HG03045 (cell line): Measurements from ENCODE around the gene ZNF142.
A peak's percentile ranks its signal among the peaks of the same experiment; 100 is the strongest.
"Not testable (repeated sequence)": the region's sequence is repeated elsewhere in the genome, so short reads cannot be mapped to it uniquely, and the experiment has no call there.

Source experiments
- ATAC-seq: cut with Tn5 transposase; IDR thresholded peaks from one replicate; pipeline ENCODE4 v1.9.1; 2021; ENCODE audit warnings: mild to moderate bottlenecking, moderate library complexity; ENCODE audit not compliant: unreplicated experiment

Gene ZNF142

GRCh38 chr2:218659258-218659987 lies at the start of gene ZNF142, which contains the start of gene BCS1L:
Gene ZNF142 (minus strand): TSS chr2:218659623. CDS start chr2:218656429, 3,194 bp downstream.
Gene BCS1L (plus strand): TSS chr2:218659683. CDS start chr2:218660988, 1,305 bp downstream.
- peak; percentile 96 for ATAC-seq

DNA sequence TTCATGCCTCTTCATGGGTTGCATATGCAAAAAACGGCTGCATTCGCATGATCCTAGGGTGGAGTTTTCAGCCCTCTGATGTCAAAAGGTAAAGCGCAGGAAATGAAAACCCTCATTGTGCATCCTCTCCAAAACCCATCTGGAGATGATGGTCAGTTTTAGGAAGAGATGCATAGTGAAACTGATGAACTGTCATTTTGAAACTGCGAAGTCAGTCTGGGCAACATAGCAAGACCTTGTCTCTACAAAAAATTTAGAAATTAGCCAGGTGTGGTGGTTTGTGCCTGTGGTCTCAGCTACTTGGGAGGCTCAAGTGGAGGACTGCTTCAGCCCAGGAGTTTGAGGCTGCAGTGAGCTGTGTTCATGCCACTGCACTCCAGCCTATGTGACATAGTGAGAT lies 48.7 kb upstream of the ZNF142 start:
- ATAC-seq = no peak

- no peak for ATAC-seq
Observed at GRCh38 chr2:218703341-218703740, 43.9 kb upstream of the ZNF142 start.

GRCh38 chr2:218701806-218702205 lies 42.4 kb upstream of the ZNF142 start:
- ATAC-seq = no peak

GRCh38 chr2:218698885-218699284 lies 39.5 kb upstream of the ZNF142 start:
- no peak for ATAC-seq

DNA sequence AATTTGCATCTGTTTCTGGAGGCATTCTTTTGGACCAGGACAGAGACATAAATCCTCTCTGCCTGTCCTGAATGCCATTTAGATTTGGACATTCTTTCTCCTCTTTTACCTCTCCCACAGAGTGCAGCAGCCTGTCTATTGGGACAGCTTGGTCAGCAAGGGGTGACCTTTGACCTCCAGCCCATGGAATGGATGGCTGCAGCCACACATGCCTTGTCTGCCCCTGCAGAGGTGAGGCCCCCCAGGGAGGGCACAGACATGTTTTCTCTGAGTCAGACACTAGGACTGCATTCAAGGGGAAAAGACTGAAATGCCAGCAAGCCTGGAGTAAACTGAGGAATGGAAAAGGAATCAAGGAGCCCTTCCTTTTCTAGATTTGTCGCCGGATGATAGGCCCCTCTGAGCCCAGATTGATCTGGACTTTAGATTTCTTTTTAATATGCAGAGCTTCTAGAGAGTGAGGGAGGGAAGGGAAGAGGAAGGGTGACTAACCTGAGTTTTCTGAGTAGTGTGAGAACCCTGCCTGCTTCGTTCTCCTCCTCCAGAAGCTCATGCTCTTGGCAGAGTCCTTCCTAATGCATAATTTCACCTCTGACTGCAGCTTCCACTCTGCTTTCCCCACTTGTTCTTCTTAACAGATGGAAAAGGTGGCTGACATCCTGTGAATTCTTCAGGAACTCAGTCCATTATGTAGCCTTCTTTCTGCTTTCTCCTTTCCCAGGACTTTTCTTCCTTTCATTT lies 35.2 kb upstream of the ZNF142 start:
- ATAC-seq = no peak

GRCh38 chr2:218691234-218691633 lies 31.8 kb upstream of the ZNF142 start:
- ATAC-seq = no peak

DNA sequence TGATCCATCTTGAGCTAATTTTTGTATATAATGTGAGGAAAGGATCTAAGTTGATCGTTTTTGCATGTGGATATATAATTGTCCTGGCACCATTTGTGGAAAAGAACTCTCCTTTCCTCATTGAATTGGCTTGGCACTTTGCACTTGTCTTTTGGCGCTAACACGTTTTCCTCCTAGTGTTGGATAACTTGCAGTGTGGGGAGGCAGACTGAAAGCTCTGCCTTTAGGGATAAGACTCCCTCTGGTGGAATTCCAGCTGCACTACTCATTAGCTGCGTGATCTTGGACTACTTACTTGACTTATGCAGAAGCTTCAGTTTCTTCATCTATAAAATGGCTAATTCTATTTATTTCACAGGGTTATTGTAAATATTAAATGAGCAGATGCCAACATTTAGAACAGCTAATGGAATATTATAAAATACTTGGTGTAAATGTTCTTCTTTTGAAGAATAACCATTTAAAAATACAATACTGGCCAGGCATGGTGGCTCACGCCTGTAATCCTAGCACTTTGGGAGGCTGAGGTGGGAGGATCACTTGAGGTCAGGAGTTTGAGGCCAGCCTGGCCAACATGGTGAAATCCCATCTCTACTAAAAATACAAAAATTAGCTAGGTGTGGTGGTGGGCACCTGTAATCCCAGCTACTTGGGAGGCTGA lies 28.1 kb upstream of the ZNF142 start:
- ATAC-seq = not testable (repeated sequence)

DNA sequence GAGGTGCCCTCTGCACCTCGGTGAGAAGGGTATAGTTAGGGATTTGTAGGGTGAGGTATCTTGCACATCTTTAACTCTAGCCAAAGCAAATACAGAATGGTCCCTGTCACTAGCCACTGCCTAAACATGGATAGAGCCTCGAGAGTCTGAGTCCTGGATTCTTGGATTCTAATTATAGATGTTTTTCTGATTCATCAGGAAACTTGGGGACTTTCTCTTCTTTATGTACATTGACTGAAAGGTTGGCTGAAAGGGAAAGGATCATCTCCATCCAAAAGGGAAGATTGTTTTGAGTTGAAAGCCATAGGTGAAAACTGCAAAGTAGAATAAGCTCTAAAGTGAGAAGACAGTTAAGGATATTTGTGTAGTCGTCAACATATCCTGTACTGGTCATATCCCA lies 20.6 kb upstream of the ZNF142 start:
- no peak for ATAC-seq

GRCh38 chr2:218679119-218679518 lies 19.7 kb upstream of the ZNF142 start:
- no peak for ATAC-seq

DNA sequence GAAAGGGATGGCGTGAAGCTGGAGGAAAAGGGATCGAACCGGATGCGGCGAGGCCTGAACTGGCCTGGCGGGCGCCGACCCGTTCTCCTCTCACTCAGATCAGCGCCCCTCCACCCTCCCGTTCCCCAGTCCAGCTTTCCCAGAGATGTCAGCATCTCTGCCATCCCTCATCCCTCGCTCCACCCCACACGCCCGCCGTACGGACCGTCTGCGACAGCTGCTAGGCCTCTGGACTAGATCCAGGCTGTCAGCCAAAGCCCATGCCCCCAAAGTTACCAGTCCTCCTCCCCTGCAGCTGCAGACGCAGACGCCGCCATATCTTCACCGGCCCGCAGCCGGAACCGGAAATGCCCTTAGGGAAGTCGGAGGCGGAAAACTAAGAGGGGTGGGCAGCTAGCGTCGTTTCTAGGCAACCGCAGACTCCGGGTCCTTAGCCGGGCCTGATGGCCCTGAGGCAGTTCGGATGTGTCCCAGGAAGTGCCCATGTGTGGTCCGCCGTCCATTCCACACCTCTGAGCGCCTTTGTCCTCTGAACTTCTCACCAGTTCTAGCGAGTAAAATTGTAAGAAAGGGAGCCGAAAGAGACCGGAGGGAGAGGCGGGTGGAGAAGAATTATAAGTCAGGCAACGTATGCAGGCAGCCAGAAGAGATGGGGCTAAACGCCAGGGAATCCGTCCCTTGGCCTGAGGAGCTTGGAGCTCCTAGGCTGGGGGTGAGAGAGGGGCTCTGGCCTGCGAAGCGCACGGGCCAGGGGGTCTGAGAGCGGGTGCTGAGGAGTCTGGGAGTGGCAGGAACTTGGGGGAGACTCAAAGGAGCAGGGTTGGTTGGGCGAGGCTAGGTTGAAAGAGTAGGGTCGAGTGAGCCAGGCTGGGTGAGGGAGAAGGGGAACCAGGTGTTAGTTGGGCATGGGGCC lies 12.5 kb upstream of the ZNF142 start, which contains the start of the genes RNF25 and STK36:
Gene RNF25 (minus strand): TSS at position 349 of the 913 bp plus-strand sequence. CDS start 32 bp downstream, at position 317.
Gene STK36 (plus strand): TSS at position 433 of the 913 bp plus-strand sequence. CDS start 744 bp downstream, outside the sequence.
- ATAC-seq = peak; percentile 96

DNA sequence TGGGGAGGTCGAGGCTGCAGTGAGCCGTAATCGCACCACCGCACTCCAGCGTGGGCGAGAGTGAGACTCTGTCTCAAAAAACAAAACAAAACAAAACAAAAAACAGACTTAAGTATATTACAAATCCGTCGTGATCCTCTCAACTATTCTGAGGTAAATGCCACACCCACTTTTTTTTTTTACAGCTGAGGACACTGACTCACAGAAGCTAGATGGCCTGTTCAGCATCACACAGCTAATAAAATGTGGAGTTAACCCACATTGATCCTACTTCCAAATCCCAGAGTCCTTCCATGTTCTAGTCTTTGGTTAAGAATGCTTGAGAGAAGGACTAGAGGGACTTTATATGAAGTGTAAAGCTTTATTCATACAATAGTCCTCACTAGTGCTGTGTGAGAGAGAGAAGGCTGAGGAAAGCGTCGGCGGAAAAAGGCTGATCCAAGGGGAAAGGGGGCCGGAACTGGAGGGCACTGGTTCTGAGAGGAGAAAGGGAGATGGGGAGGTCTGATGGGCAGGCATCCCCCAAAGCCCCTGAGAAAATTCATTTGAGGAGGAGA lies 11.8 kb upstream of the ZNF142 start:
- peak; percentile 11 for ATAC-seq

DNA sequence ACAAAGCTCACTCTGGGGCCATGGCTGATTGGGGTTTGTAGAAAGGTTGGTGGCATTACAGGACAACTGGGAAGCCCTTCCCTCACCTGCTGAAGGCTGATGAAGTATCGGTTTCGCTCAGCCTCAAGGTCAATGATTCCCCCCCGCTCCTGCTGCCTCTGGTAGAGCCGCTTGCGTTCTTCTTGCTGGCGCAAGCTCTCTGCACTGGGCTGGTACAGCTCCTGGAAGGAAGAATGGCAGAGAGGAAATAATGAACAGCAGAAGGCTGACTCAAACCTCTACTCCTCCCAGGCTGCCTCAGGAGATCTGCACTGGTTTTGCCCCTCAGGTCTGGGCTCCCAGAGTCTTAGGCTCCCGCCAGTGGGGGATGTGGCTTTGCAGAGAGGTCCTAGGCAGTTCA lies 5.2 kb upstream of the ZNF142 start:
- ATAC-seq = no peak

- no peak for ATAC-seq
Observed at GRCh38 chr2:218663901-218664300, 4.5 kb upstream of the ZNF142 start.

DNA sequence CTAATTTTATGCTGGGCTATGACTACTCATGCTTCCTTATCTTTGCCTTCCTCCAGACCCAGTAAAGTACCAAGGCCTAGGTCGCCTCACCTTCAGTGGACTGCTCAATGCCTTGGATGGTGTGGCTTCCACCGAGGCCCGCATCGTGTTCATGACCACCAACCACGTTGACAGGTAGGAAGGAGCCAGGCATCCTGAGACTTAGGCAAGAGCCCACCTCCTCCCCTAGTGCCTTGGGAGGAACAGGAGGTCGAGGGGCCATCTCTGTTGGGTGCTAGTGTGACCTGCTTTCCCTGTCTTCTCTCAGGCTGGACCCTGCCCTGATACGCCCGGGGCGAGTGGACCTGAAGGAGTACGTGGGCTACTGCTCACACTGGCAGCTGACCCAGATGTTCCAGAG lies 3.4 kb upstream of the ZNF142 start:
- ATAC-seq = no peak

DNA sequence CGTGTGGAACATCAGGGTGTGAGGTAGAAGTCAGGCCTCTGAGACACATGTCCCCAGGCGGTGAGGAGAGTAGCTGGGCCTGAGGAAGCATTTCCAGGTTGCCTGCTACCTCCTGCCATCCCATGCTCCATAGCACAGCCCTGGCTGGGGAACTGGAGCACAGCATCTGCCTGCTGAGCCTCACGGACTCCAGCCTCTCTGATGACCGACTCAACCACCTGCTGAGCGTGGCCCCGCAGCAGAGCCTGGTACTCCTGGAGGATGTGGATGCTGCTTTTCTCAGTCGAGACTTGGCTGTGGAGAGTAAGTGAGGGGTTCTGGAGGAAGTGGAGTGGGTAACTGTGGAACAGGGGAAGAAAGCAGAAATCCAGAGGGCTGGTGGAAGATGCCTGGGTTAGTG lies 3.0 kb upstream of the ZNF142 start:
- no peak for ATAC-seq

DNA sequence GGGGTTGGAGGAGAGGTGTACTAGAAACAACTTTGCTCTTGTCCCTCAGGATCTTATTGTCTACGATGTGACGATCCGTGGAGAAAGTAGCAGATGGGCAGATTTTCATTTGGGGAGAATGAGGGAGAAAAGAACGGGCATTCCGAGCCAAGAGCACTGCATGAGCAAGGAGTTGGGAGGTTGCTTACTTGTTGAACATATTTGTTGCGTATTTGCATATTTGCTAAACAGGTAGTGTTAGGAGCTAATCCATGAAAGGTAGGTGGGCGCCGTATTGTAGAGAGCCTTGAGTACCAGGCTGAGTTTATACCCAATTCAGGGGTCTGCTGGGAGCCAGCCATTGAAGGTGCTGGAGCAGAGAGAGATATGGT lies 550 bp upstream of the ZNF142 start:
- no peak for ATAC-seq

- ATAC-seq = peak; percentile 32
Observed at GRCh38 chr2:218658671-218659257, 659 bp downstream of the ZNF142 start.

DNA sequence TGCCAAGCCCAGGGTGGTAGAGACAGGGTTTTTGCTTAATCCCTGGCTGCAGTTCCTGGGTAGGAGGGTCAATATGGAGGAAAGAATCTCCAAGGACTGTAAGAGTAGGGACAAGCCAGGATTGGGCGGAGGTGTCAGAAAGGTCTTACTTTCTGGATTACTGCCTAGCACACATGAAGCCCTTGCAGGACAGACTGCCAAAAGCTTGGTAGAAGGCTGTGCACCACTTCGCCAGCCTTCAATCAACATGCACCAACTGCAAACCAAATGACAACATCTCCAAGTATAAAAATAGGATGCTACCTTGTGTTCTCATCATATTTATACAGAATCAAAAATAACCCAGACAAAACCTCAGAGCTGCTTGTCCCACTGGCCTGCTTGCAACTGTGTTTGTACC lies 3.7 kb downstream of the ZNF142 start:
- ATAC-seq = no peak

DNA sequence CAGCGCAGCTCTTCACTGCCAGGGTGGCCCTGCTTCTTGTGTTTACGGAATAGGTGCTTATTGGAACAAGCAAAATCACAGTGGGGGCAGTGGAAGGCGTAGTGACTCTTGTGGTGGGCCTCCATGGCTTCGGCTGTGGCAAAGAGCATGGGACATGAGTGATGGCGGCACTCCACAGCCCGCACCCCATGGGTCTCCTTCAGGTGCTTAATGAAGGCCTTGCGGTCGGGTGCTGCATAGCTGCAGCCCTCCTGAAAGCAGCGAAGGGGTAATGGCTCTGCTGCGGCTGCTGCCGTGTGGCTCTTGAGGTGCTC lies 10.7 kb downstream of the ZNF142 start:
- ATAC-seq = no peak
